C4-2B (cell line): ENCODE measurements around the gene TEX26.

Source experiments
- CTCF ChIP-seq: fragments of 450-650 bp; conservative IDR thresholded peaks from 2 replicates; pipeline ENCODE4 v1.5.1; 2017; ENCODE audit warnings: mild to moderate bottlenecking
- ZFX ChIP-seq: fragments of 450-650 bp; IDR thresholded peaks from 2 replicates; pipeline ENCODE4 v1.6.1; 2017

GRCh38 chr13:31011901-31012654 is 79.6 kb downstream of the TEX26 start:
- no peak for TF ChIP-seq CTCF
- no peak for TF ChIP-seq ZFX
